GM18858 (cell line): ENCODE measurements around the gene HRNR.
"Not testable (repeated sequence)": the region's sequence is repeated elsewhere in the genome, so short reads cannot be mapped to it uniquely, and the experiment has no call there.

Experiments used
- ATAC-seq: cut with Tn5 transposase; IDR thresholded peaks from one replicate; pipeline ENCODE4 v1.9.1; 2021; ENCODE audit not compliant: unreplicated experiment

The HRNR gene

GRCh38 chr1:152224093-152224492 lies at the start of gene HRNR:
TSS of gene HRNR (minus strand) at chr1:152224193. CDS start at chr1:152223253, 940 bp downstream.
- ATAC-seq: no peak

GRCh38 chr1:152256394-152256793 lies 32.4 kb upstream of the HRNR start:
- ATAC-seq: not testable (repeated sequence)

GRCh38 chr1:152252157-152252556 lies 28.2 kb upstream of the HRNR start:
- ATAC-seq: no peak

GRCh38 chr1:152251391-152251790 lies 27.4 kb upstream of the HRNR start:
- no peak for ATAC-seq

GRCh38 chr1:152247316-152247715 lies 23.3 kb upstream of the HRNR start:
- no peak for ATAC-seq

- no peak for ATAC-seq
Observed at GRCh38 chr1:152244576-152245273, 20.7 kb upstream of the HRNR start.

- no peak for ATAC-seq
Observed at GRCh38 chr1:152237093-152237492, 13.1 kb upstream of the HRNR start.

GRCh38 chr1:152228831-152229230 lies 4.8 kb upstream of the HRNR start:
- ATAC-seq: no peak

- ATAC-seq: no peak
Observed at GRCh38 chr1:152227310-152227928, 3.4 kb upstream of the HRNR start.

GRCh38 chr1:152225678-152226077 lies 1.7 kb upstream of the HRNR start:
- ATAC-seq: no peak

- no peak for ATAC-seq
Observed at GRCh38 chr1:152220166-152221163, 3.5 kb downstream of the HRNR start.

- ATAC-seq: not testable (repeated sequence)
Observed at GRCh38 chr1:152219438-152219837, 4.6 kb downstream of the HRNR start.

- ATAC-seq: no peak
Observed at GRCh38 chr1:152218762-152219436, 5.1 kb downstream of the HRNR start.

GRCh38 chr1:152215604-152216003 lies 8.4 kb downstream of the HRNR start:
- not testable (repeated sequence) for ATAC-seq

- not testable (repeated sequence) for ATAC-seq
Observed at GRCh38 chr1:152214911-152215310, 9.1 kb downstream of the HRNR start.

GRCh38 chr1:152198982-152199381 lies 25.0 kb downstream of the HRNR start:
- no peak for ATAC-seq

- ATAC-seq: no peak
Observed at GRCh38 chr1:152197361-152197941, 26.5 kb downstream of the HRNR start.

- no peak for ATAC-seq
Observed at GRCh38 chr1:152191711-152192110, 32.3 kb downstream of the HRNR start.

GRCh38 chr1:152191260-152191659 lies 32.7 kb downstream of the HRNR start:
- ATAC-seq: no peak

- ATAC-seq: no peak
Observed at GRCh38 chr1:152190589-152190988, 33.4 kb downstream of the HRNR start.
